ENCODE data around the gene RAI1.

DNA sequence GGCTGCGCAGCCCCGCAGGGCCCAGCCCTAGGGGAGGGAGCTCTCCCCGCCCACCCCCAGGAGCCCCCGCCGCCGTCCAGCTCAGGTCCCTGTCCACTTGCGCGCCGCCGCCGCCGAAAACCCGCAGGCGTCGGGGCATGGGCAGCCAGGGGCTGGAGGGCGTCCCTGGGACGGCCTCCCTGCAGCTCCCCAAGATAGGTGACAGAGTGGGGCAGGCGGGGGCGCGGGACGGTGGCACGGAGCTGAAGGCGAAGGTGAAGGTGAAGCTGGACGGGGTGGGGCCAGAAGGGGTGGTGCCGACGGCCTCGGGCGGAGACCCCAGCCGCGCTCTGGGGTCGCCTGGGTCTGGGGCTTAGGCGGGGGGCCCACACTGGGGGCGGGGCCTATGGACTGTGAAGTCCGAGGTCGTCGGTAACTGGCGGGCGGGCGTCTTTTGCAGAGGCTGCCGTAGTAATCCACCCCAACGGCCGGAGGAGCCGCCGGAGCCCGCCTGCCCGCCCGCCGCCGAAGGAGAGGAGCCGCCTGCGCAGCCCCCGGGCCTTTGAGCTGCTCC is 128.3 kb downstream of the RAI1 start:
- TF ChIP-seq, protein P1, sequence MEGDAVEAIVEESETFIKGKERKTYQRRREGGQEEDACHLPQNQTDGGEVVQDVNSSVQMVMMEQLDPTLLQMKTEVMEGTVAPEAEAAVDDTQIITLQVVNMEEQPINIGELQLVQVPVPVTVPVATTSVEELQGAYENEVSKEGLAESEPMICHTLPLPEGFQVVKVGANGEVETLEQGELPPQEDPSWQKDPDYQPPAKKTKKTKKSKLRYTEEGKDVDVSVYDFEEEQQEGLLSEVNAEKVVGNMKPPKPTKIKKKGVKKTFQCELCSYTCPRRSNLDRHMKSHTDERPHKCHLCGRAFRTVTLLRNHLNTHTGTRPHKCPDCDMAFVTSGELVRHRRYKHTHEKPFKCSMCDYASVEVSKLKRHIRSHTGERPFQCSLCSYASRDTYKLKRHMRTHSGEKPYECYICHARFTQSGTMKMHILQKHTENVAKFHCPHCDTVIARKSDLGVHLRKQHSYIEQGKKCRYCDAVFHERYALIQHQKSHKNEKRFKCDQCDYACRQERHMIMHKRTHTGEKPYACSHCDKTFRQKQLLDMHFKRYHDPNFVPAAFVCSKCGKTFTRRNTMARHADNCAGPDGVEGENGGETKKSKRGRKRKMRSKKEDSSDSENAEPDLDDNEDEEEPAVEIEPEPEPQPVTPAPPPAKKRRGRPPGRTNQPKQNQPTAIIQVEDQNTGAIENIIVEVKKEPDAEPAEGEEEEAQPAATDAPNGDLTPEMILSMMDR (conservative IDR thresholded peaks at IDR 0.05) = no peak
- TF ChIP-seq ZFX (IDR thresholded peaks at IDR 0.05) = no peak

All from C4-2B (cell line).